HCT116 (cell line): ENCODE measurements around the gene RBCK1. TPM values are rescaled to one million over a fixed set of nuclear protein-coding genes. Genes with fewer than 3 reads are reported as not detected.

Source experiments
- ATAC-seq: fragments of 200-7000 bp; cut with Tn5 transposase; 2 replicates; pipeline ENCODE4 v1.9.1; 2020; ENCODE audit warnings: mild to moderate bottlenecking, moderate library complexity
- BruUV-seq: library from RNA; stranded (reverse); fragments of 400-500 nt; replicated peaks from 2 replicates; lab custom pipeline; 2021; lab: Mats Ljungman, UMichigan
- CTCF ChIA-PET: fragments of 300-600 bp; sonication (Branson Sonifier 250); formaldehyde crosslinking; loops from one replicate; lab custom pipeline; 2021; ENCODE audit warnings: antibody characterized with exemption; lab: Charles Lee
- POLR2A ChIA-PET: fragments of 300-600, 350-600 bp; sonication (Branson Sonifier 250); formaldehyde crosslinking; loops from one replicate; lab custom pipeline; 2021; ENCODE audit warnings: antibody characterized with exemption; lab: Charles Lee
- RAD21 ChIA-PET, 2 experiments: fragments of 300-600 bp; sonication (Branson Sonifier 250); formaldehyde crosslinking; loops; one replicate each; lab custom pipeline; 2023; ENCODE audit warnings: low total read pairs in 2 of 2; ENCODE audit not compliant: uncharacterized antibody in 2 of 2, unreplicated experiment in 2 of 2, low non-redundant PET in 1 of 2; lab: Charles Lee
- DNase-seq: peaks from one replicate; pipeline ENCODE4 v3.0.0-alpha.2; 2010; ENCODE audit warnings: low read depth, low spot score
- H2AFZ ChIP-seq: fragments of 200-600 bp; shearing (Covaris generic), sonication (generic); 2 replicates; pipeline ENCODE4 v1.6.1; 2017; ENCODE audit warnings: low read depth, mixed run types, mixed read lengths, antibody characterized with exemption, low read length; ENCODE audit not compliant: poor library complexity, severe bottlenecking
- H3K27ac ChIP-seq: 2 replicates; pipeline ENCODE4 v1.5.1; 2012; ENCODE audit warnings: low read depth, low read length
- H3K27me3 ChIP-seq: fragments of 200-600 bp; sonication (generic); 2 replicates; pipeline ENCODE4 v1.6.1; 2016; ENCODE audit warnings: mixed run types, low read length, mixed read lengths; ENCODE audit not compliant: insufficient read depth
- H3K36me3 ChIP-seq, 2 experiments: fragments of 200-500 bp in 1 of 2; fragments of 200-600 bp in 1 of 2; sonication (Bioruptor generic) in 1 of 2; sonication (generic) in 1 of 2; 2 replicates each; pipeline versions ENCODE4 v1.5.1 to v1.6.1; 2014 to 2016; ENCODE audit warnings: low read length in 2 of 2, inconsistent platforms in 1 of 2, mixed read lengths in 1 of 2, mixed run types in 1 of 2; ENCODE audit not compliant: insufficient read depth in 2 of 2, control insufficient read depth in 1 of 2
- H3K4me1 ChIP-seq, 2 experiments: fragments of 200-600 bp in 1 of 2; sonication (generic) in 1 of 2; 2 replicates each; pipeline versions ENCODE4 v1.5.1 to v1.6.1; 2012 to 2017; ENCODE audit warnings: low read length in 2 of 2, inconsistent platforms in 1 of 2, mild to moderate bottlenecking in 1 of 2, mixed read lengths in 1 of 2, mixed run types in 1 of 2, moderate library complexity in 1 of 2; ENCODE audit not compliant: insufficient read depth in 2 of 2, control insufficient read depth in 1 of 2
- H3K4me2 ChIP-seq: fragments of 200-600 bp; sonication (generic); 2 replicates; pipeline ENCODE4 v1.6.1; 2017; ENCODE audit warnings: mixed run types, low read length, mixed read lengths
- H3K4me3 ChIP-seq, 2 experiments: fragments of 200-600 bp in 1 of 2; sonication (generic) in 1 of 2; replicated peaks in 1 of 2; 2 replicates each; pipeline ENCODE4 v1.5.1; 2011 to 2016; ENCODE audit warnings: low read length in 2 of 2, control low read depth in 1 of 2, low read depth in 1 of 2, mild to moderate bottlenecking in 1 of 2, mixed read lengths in 1 of 2, mixed run types in 1 of 2
- H3K79me2 ChIP-seq: fragments of 200-600 bp; sonication (generic); 2 replicates; pipeline ENCODE4 v1.6.1; 2017; ENCODE audit warnings: mild to moderate bottlenecking, mixed run types, low read length, moderate library complexity, mixed read lengths; ENCODE audit not compliant: insufficient read depth
- H3K9ac ChIP-seq: fragments of 200-600 bp; sonication (generic); 2 replicates; pipeline ENCODE4 v1.6.1; 2016; ENCODE audit warnings: low read length, mixed read lengths
- H3K9me2 ChIP-seq: fragments of 200-600 bp; sonication (generic), shearing (Covaris generic); 2 replicates; pipeline ENCODE4 v1.6.1; 2017; ENCODE audit warnings: mixed run types, mild to moderate bottlenecking, moderate library complexity; ENCODE audit not compliant: insufficient read depth
- H3K9me3 ChIP-seq, 2 experiments: fragments of 200-500 bp in 1 of 2; fragments of 200-600 bp in 1 of 2; sonication (Bioruptor generic) in 1 of 2; sonication (generic) in 1 of 2; 2 replicates each; pipeline ENCODE4 v1.6.1; 2014 to 2017; ENCODE audit warnings: low read length in 2 of 2, mixed read lengths in 2 of 2, inconsistent platforms in 1 of 2, low read depth in 1 of 2, mild to moderate bottlenecking in 1 of 2, mixed run types in 1 of 2, moderate library complexity in 1 of 2; ENCODE audit not compliant: control insufficient read depth in 1 of 2, insufficient read depth in 1 of 2
- H4K20me1 ChIP-seq: fragments of 200-600 bp; sonication (generic), shearing (Covaris generic); 2 replicates; pipeline ENCODE4 v1.6.1; 2017; ENCODE audit warnings: mixed run types, mild to moderate bottlenecking, moderate library complexity; ENCODE audit not compliant: insufficient read depth
- CBX3 ChIP-seq: IDR thresholded peaks from 2 replicates; pipeline ENCODE4 v1.6.1; 2012; ENCODE audit warnings: low read depth
- EGR1 ChIP-seq: IDR thresholded peaks from 2 replicates; pipeline ENCODE4 v1.6.1; 2012; ENCODE audit warnings: low read depth
- EZH2phosphoT487 ChIP-seq: fragments of 200-600 bp; IDR thresholded peaks from 2 replicates; pipeline ENCODE4 v1.6.1; 2018; ENCODE audit warnings: antibody characterized with exemption, borderline replicate concordance
- FOSL1 ChIP-seq: IDR thresholded peaks from 2 replicates; pipeline ENCODE4 v1.6.1; 2012; ENCODE audit warnings: low read depth
- RAD21 ChIP-seq: IDR thresholded peaks from 2 replicates; pipeline ENCODE4 v1.6.1; 2012; ENCODE audit warnings: low read depth, mild to moderate bottlenecking
- SIN3A ChIP-seq: IDR thresholded peaks from 2 replicates; pipeline ENCODE4 v1.6.1; 2012; ENCODE audit warnings: low read depth
- SRF ChIP-seq: IDR thresholded peaks from 2 replicates; pipeline ENCODE4 v1.6.1; 2012; ENCODE audit warnings: low read depth
- YY1 ChIP-seq: IDR thresholded peaks from 2 replicates; pipeline ENCODE4 v1.6.1; 2011; ENCODE audit warnings: low read length, low read depth, moderate library complexity, mild to moderate bottlenecking; ENCODE audit not compliant: insufficient replicate concordance; ENCODE audit errors: extremely low read depth
- ZFX ChIP-seq: fragments of 450-650 bp; IDR thresholded peaks from 2 replicates; pipeline ENCODE4 v1.6.1; 2017
- ZNF274 ChIP-seq: fragments of 200-500 bp; sonication (Bioruptor generic); IDR thresholded peaks from 2 replicates; pipeline ENCODE4 v1.6.1; 2014; ENCODE audit warnings: mild to moderate bottlenecking, low read depth, low read length, inconsistent platforms
- intact Hi-C: fragments of 100-400 bp; cut with micrococcal nuclease; formaldehyde crosslinking; loops from 2 replicates; pipeline ENCODE4 v1.10.0; 2022
- total RNA-seq: library from RNA; stranded (reverse); gene quantifications from one replicate; pipeline ENCODE4 v1.2.1, GENCODE V29; 2021; ENCODE audit not compliant: unreplicated experiment
- TF ChIP-seq, protein P1 (sequence below): IDR thresholded peaks from 2 replicates; pipeline ENCODE4 v1.6.1; 2012
- TF ChIP-seq, protein P2 (sequence below): IDR thresholded peaks from 2 replicates; pipeline ENCODE4 v1.6.1; 2012

Gene RBCK1
- total RNA-seq, 1 experiment from 2014 or later = 180 TPM

DNA sequence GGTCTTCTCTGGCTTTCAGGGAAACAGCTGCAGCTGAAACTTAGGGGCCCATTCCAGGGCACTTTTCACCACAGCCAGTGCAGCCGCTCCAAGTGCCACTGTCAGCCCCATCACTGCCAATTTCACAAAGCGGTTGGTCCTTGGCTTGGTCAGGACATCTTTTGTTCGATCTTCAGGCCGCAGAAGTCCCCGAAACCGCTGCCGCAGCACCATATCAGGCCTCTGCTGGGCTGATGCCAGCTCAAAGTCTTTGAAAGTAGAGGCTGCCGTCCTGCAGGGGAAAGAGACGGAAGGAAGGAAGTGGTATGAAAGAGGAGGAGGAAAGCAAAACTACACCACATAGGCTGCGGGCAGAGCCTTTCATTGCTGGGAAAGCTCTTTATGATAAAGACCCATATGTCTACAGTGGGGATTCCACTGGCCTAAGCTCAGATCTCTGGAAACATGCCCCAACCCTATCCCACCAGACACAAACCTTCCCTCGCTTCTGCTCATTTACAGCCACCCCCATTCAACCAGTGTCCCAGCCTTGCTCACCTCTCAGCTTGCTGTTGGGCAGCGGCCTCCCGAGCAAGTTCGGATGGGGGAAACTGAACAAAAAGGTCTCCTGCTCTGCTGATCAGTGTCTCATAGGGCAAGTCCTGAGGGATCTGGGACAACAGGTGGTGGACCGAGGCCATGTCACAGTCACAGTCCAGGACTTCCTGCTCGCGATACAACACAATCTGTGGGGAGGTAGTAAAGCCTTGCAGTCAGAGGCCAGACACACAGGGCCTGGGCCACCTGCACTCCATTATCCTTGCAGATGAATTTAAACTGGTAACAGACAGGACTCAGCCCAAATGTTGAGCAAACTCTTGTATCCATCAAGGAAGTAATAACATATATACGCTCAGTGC is 30.7 kb downstream of the RBCK1 start:
- POLR2A ChIA-PET = no interaction called here
- H3K36me3 ChIP-seq = peaks cover 34 to 59% of the 10 kb centered on the region in 2 experiments
- DNase-seq (no peak), ATAC-seq (no peak)
- no peak overlapping the region for H3K27ac ChIP-seq
- CTCF ChIA-PET = no interaction called here
- peaks cover 0 to under 1% of the 10 kb centered on the region in 2 experiments; a peak in 1 of 4 replicates for H3K4me1 ChIP-seq
- no peaks in the 10 kb centered on the region for H4K20me1 ChIP-seq
- no TSS peak for BruUV-seq
- RAD21 ChIA-PET = no interaction called here
- H3K4me3 ChIP-seq = no peak overlapping the region
- H3K4me2 ChIP-seq = no peak overlapping the region
- no peak overlapping the region for H3K9ac ChIP-seq
- H3K27me3 ChIP-seq = no peaks in the 10 kb centered on the region
- H3K9me2 ChIP-seq = no peaks in the 10 kb centered on the region
- no peaks in the 10 kb centered on the region; the same call in 1 of the 2 replicates for H3K79me2 ChIP-seq
- TF ChIP-seq CBX3 = no peak
- TF ChIP-seq, protein P1, sequence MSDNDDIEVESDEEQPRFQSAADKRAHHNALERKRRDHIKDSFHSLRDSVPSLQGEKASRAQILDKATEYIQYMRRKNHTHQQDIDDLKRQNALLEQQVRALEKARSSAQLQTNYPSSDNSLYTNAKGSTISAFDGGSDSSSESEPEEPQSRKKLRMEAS = no peak
- no peak for TF ChIP-seq FOSL1
- TF ChIP-seq SRF = no peak
- TF ChIP-seq ZFX = no peak
- TF ChIP-seq SIN3A = no peak
- H3K9me3 ChIP-seq = no peaks in the 10 kb centered on the region
- no peak overlapping the region for H2AFZ ChIP-seq
- intact Hi-C loops = no loop called here

DNA sequence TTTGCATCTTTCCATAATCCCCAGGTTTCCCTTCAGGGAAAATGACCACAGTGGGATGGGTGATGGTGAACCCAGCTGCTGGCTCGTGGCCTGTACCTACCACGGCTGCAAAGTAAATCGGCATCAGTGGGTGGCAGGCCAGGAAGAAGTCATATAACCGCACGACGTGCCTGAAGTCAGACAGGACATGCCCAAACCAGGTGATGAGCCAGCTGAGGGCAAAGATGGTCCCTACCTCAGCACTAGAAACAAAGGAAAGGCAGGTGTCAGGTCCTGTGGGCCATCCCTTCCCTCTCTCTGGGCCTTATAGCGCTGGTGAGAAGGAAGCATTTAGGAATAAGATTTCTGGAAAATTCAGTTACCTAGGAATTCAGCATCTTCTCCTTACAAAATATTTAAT is 32.0 kb downstream of the RBCK1 start:
- no peaks in the 10 kb centered on the region; the same call in 1 of the 2 replicates for H3K79me2 ChIP-seq
- no peak overlapping the region for H3K27ac ChIP-seq
- no peak for ATAC-seq
- intact Hi-C loops = no loop called here
- H3K4me2 ChIP-seq = no peak overlapping the region
- no peak overlapping the region for H3K4me3 ChIP-seq
- no peak overlapping the region for H3K9ac ChIP-seq
- CTCF ChIA-PET = no interaction called here
- no peak for TF ChIP-seq RAD21
- no peak for TF ChIP-seq EZH2phosphoT487
- TF ChIP-seq ZNF274 = no peak
- TF ChIP-seq EGR1 = no peak
- TF ChIP-seq CBX3 = no peak
- TF ChIP-seq SIN3A = no peak
- TF ChIP-seq, protein P2, sequence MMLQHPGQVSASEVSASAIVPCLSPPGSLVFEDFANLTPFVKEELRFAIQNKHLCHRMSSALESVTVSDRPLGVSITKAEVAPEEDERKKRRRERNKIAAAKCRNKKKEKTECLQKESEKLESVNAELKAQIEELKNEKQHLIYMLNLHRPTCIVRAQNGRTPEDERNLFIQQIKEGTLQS = no peak
- no peak for TF ChIP-seq ZFX
- TF ChIP-seq YY1 = no peak
- DNase-seq = no peak
- POLR2A ChIA-PET = no interaction called here
- RAD21 ChIA-PET = no interaction called here
- peaks cover 42 to 70% of the 10 kb centered on the region in 2 experiments for H3K36me3 ChIP-seq
- no peaks in the 10 kb centered on the region for H3K9me3 ChIP-seq
- H2AFZ ChIP-seq = no peak overlapping the region
- BruUV-seq = no TSS peak
- H3K4me1 ChIP-seq = 0 out of 4 replicates have a peak, but pooled peaks cover 0 to 3% of the 10 kb centered on the region in 2 experiments
- H4K20me1 ChIP-seq = no peaks in the 10 kb centered on the region
- H3K9me2 ChIP-seq = no peaks in the 10 kb centered on the region
- H3K27me3 ChIP-seq = no peaks in the 10 kb centered on the region
